ENCODE data around the gene HOXD3.

HOXD3 gene

GRCh38 chr2:176122683-176123410 lies 34.3 kb upstream of the HOXD3 start, which contains the start of gene HOXD9:
HOXD9 (plus strand) TSS chr2:176122719; CDS start chr2:176122769, 50 bp downstream.
- Histone ChIP-seq H3K27me3 (ENCODE audit: control insufficient read depth, insufficient read depth, low read length) (peaks cover 92% of the 10 kb centered on the region), H3K9me3 (ENCODE audit: control insufficient read depth, insufficient read depth, low read length) (no peaks in the 10 kb centered on the region), H3K4me1 (ENCODE audit: control insufficient read depth, insufficient read depth, low read length) (peaks cover 7% of the 10 kb centered on the region; the same call in 1 of the 2 replicates), H3K4me3 (ENCODE audit: low read length) (peak within 1 kb of the TSS; percentile 22; the same call in 1 of the 2 replicates), H3K36me3 (ENCODE audit: control insufficient read depth, insufficient read depth, low read length) (no peaks in the 10 kb centered on the region), H3K27ac (ENCODE audit: low read length) (no peak within 1 kb of the TSS)
- no peak for DNase-seq (ENCODE audit: low read depth, low spot score)
- WGBS (ENCODE audit: insufficient coverage, insufficient read length): no CpG with 5 or more reads among the region's 84 CpGs

- Histone ChIP-seq H3K4me1 (ENCODE audit: control insufficient read depth, insufficient read depth, low read length) (peaks cover 7% of the 10 kb centered on the region; the same call in 1 of the 2 replicates), H3K36me3 (ENCODE audit: control insufficient read depth, insufficient read depth, low read length) (no peaks in the 10 kb centered on the region), H3K4me3 (ENCODE audit: low read length) (no peak overlapping the region), H3K27ac (ENCODE audit: low read length) (no peak overlapping the region), H3K9me3 (ENCODE audit: control insufficient read depth, insufficient read depth, low read length) (no peaks in the 10 kb centered on the region), H3K27me3 (ENCODE audit: control insufficient read depth, insufficient read depth, low read length) (peaks cover 92% of the 10 kb centered on the region)
- no peak for DNase-seq (ENCODE audit: low read depth, low spot score)
- no CpG with 5 or more reads among the region's 40 CpGs for WGBS (ENCODE audit: insufficient coverage, insufficient read length)
Measured at GRCh38 chr2:176123411-176124109, 33.5 kb upstream of the HOXD3 start.

- Histone ChIP-seq H3K9me3 (ENCODE audit: control insufficient read depth, insufficient read depth, low read length) (no peaks in the 10 kb centered on the region), H3K36me3 (ENCODE audit: control insufficient read depth, insufficient read depth, low read length) (no peaks in the 10 kb centered on the region), H3K4me3 (ENCODE audit: low read length) (no peak overlapping the region), H3K27me3 (ENCODE audit: control insufficient read depth, insufficient read depth, low read length) (peaks cover 94% of the 10 kb centered on the region), H3K4me1 (ENCODE audit: control insufficient read depth, insufficient read depth, low read length) (peaks cover 10% of the 10 kb centered on the region; the same call in 1 of the 2 replicates), H3K27ac (ENCODE audit: low read length) (no peak overlapping the region)
- no CpG with 5 or more reads among the region's 34 CpGs for WGBS (ENCODE audit: insufficient coverage, insufficient read length)
- no peak for DNase-seq (ENCODE audit: low read depth, low spot score)
Measured at GRCh38 chr2:176124110-176124946, 32.8 kb upstream of the HOXD3 start.

GRCh38 chr2:176124947-176125771 lies 31.9 kb upstream of the HOXD3 start:
- no peak for DNase-seq (ENCODE audit: low read depth, low spot score)

GRCh38 chr2:176125772-176126054 lies 31.4 kb upstream of the HOXD3 start:
- DNase-seq (ENCODE audit: low read depth, low spot score): no peak
- no peaks in the 10 kb centered on the region for H3K9me3 ChIP-seq (ENCODE audit: control insufficient read depth, insufficient read depth, low read length)
- H3K36me3 ChIP-seq (ENCODE audit: control insufficient read depth, insufficient read depth, low read length): no peaks in the 10 kb centered on the region
- H3K27me3 ChIP-seq (ENCODE audit: control insufficient read depth, insufficient read depth, low read length): peaks cover 91% of the 10 kb centered on the region
- H3K4me3 ChIP-seq (ENCODE audit: low read length): no peak overlapping the region
- WGBS (ENCODE audit: insufficient coverage, insufficient read length): no CpG with 5 or more reads among the region's 6 CpGs
- peaks cover 12% of the 10 kb centered on the region; the same call in 1 of the 2 replicates for H3K4me1 ChIP-seq (ENCODE audit: control insufficient read depth, insufficient read depth, low read length)
- no peak overlapping the region for H3K27ac ChIP-seq (ENCODE audit: low read length)

More at GRCh38 chr2:176124947-176125771, 31.9 kb upstream of the HOXD3 start:
- Histone ChIP-seq H3K4me1 (ENCODE audit: control insufficient read depth, insufficient read depth, low read length) (peaks cover 12% of the 10 kb centered on the region; the same call in 1 of the 2 replicates), H3K4me3 (ENCODE audit: low read length) (no peak overlapping the region), H3K27ac (ENCODE audit: low read length) (no peak overlapping the region), H3K27me3 (ENCODE audit: control insufficient read depth, insufficient read depth, low read length) (peaks cover 92% of the 10 kb centered on the region), H3K9me3 (ENCODE audit: control insufficient read depth, insufficient read depth, low read length) (no peaks in the 10 kb centered on the region), H3K36me3 (ENCODE audit: control insufficient read depth, insufficient read depth, low read length) (no peaks in the 10 kb centered on the region)
- whole genome bisulfite sequencing (ENCODE audit: insufficient coverage, insufficient read length): no CpG with 5 or more reads among the region's 9 CpGs

GRCh38 chr2:176126929-176127773 lies 30.0 kb upstream of the HOXD3 start:
- H3K4me3 ChIP-seq (ENCODE audit: low read length): no peak overlapping the region
- H3K36me3 ChIP-seq (ENCODE audit: control insufficient read depth, insufficient read depth, low read length): no peaks in the 10 kb centered on the region
- no peaks in the 10 kb centered on the region for H3K9me3 ChIP-seq (ENCODE audit: control insufficient read depth, insufficient read depth, low read length)
- no peak for DNase-seq (ENCODE audit: low read depth, low spot score)
- H3K27me3 ChIP-seq (ENCODE audit: control insufficient read depth, insufficient read depth, low read length): peaks cover 88% of the 10 kb centered on the region
- H3K27ac ChIP-seq (ENCODE audit: low read length): no peak overlapping the region
- peaks cover 12% of the 10 kb centered on the region; the same call in 1 of the 2 replicates for H3K4me1 ChIP-seq (ENCODE audit: control insufficient read depth, insufficient read depth, low read length)
- WGBS (ENCODE audit: insufficient coverage, insufficient read length): no CpG with 5 or more reads among the region's 13 CpGs

GRCh38 chr2:176127774-176128072 lies 29.4 kb upstream of the HOXD3 start:
- H3K9me3 ChIP-seq (ENCODE audit: control insufficient read depth, insufficient read depth, low read length): no peaks in the 10 kb centered on the region
- H3K27me3 ChIP-seq (ENCODE audit: control insufficient read depth, insufficient read depth, low read length): peaks cover 88% of the 10 kb centered on the region
- DNase-seq (ENCODE audit: low read depth, low spot score): no peak
- no peak overlapping the region for H3K4me3 ChIP-seq (ENCODE audit: low read length)
- no peak overlapping the region for H3K27ac ChIP-seq (ENCODE audit: low read length)
- no CpG with 5 or more reads among the region's 4 CpGs for WGBS (ENCODE audit: insufficient coverage, insufficient read length)
- no peaks in the 10 kb centered on the region for H3K36me3 ChIP-seq (ENCODE audit: control insufficient read depth, insufficient read depth, low read length)
- H3K4me1 ChIP-seq (ENCODE audit: control insufficient read depth, insufficient read depth, low read length): peaks cover 9% of the 10 kb centered on the region; the same call in 1 of the 2 replicates

GRCh38 chr2:176128172-176128981 lies 28.7 kb upstream of the HOXD3 start:
- Histone ChIP-seq H3K27me3 (ENCODE audit: control insufficient read depth, insufficient read depth, low read length) (peaks cover 88% of the 10 kb centered on the region), H3K4me1 (ENCODE audit: control insufficient read depth, insufficient read depth, low read length) (0 out of 2 replicates have a peak, but pooled peaks cover 5% of the 10 kb centered on the region), H3K36me3 (ENCODE audit: control insufficient read depth, insufficient read depth, low read length) (no peaks in the 10 kb centered on the region), H3K9me3 (ENCODE audit: control insufficient read depth, insufficient read depth, low read length) (no peaks in the 10 kb centered on the region), H3K27ac (ENCODE audit: low read length) (no peak overlapping the region), H3K4me3 (ENCODE audit: low read length) (no peak overlapping the region)
- WGBS (ENCODE audit: insufficient coverage, insufficient read length): no CpG with 5 or more reads among the region's 49 CpGs
- no peak for DNase-seq (ENCODE audit: low read depth, low spot score)
